MM.1S (cell line): ENCODE data around the gene TIFAB.

Source experiments
- DNase-seq: peaks from one replicate; pipeline ENCODE4 v3.0.0-alpha.2; 2015
- H2AFZ ChIP-seq: fragments of 300-600 bp; sonication (generic); 2 replicates; pipeline ENCODE4 v1.6.0; 2016; ENCODE audit warnings: antibody characterized with exemption, low read length
- H3F3A ChIP-seq: fragments of 300-600 bp; sonication (generic); 2 replicates; pipeline ENCODE4 v1.6.1; 2016; ENCODE audit warnings: mild to moderate bottlenecking, antibody characterized with exemption, low read length, moderate library complexity, mixed read lengths; ENCODE audit not compliant: insufficient read depth
- H3K27ac ChIP-seq: fragments of 300-600 bp; sonication (generic); 2 replicates; pipeline ENCODE4 v1.5.1; 2016; ENCODE audit warnings: mild to moderate bottlenecking, low read length
- H3K27me3 ChIP-seq: fragments of 300-600 bp; sonication (generic); replicated peaks from 2 replicates; pipeline ENCODE4 v1.6.0; 2016; ENCODE audit warnings: low read length; ENCODE audit not compliant: insufficient read depth
- H3K36me3 ChIP-seq: fragments of 300-600 bp; sonication (generic); replicated peaks from 2 replicates; pipeline ENCODE4 v1.6.1; 2016; ENCODE audit warnings: mild to moderate bottlenecking, low read length, mixed read lengths; ENCODE audit not compliant: insufficient read depth
- H3K4me1 ChIP-seq: fragments of 300-600 bp; sonication (generic); 2 replicates; pipeline ENCODE4 v1.6.1; 2016; ENCODE audit warnings: low read length, mixed read lengths
- H3K4me2 ChIP-seq: fragments of 300-600 bp; sonication (generic); 2 replicates; pipeline ENCODE4 v1.6.0; 2016; ENCODE audit warnings: low read depth, low read length
- H3K4me3 ChIP-seq: fragments of 300-600 bp; sonication (generic); 2 replicates; pipeline ENCODE4 v1.5.1; 2016; ENCODE audit warnings: low read length, mixed read lengths
- H3K79me2 ChIP-seq: fragments of 300-600 bp; sonication (generic); 2 replicates; pipeline ENCODE4 v1.6.1; 2016; ENCODE audit warnings: mixed run types, low read length, mixed read lengths
- H3K9ac ChIP-seq: fragments of 300-600 bp; sonication (generic); 2 replicates; pipeline ENCODE4 v1.6.1; 2016; ENCODE audit warnings: low read length, mixed read lengths
- H3K9me2 ChIP-seq: fragments of 300-600 bp; sonication (generic); replicated peaks from 2 replicates; pipeline ENCODE4 v1.6.1; 2016; ENCODE audit warnings: mild to moderate bottlenecking, low read length, mixed read lengths; ENCODE audit not compliant: insufficient read depth
- H3K9me3 ChIP-seq: fragments of 300-600 bp; sonication (generic); replicated peaks from 2 replicates; pipeline ENCODE4 v1.6.1; 2016; ENCODE audit warnings: mild to moderate bottlenecking, low read length, mixed read lengths; ENCODE audit not compliant: insufficient read depth
- H4K20me1 ChIP-seq: fragments of 300-600 bp; sonication (generic); 2 replicates; pipeline ENCODE4 v1.6.1; 2016; ENCODE audit warnings: mild to moderate bottlenecking, low read length, moderate library complexity, mixed read lengths; ENCODE audit not compliant: insufficient read depth
- EZH2 ChIP-seq: fragments of 300-600 bp; sonication (generic); optimal IDR thresholded peaks from 2 replicates; pipeline ENCODE3; 2017; ENCODE audit warnings: low read depth, mild to moderate bottlenecking, antibody characterized with exemption, low read length, mixed read lengths
- EZH2phosphoT487 ChIP-seq: fragments of 300-600 bp; sonication (generic); IDR thresholded peaks from 2 replicates; pipeline ENCODE4 v1.6.1; 2018; ENCODE audit warnings: antibody characterized with exemption, low read length
- TF ChIP-seq, protein P1 (sequence below): fragments of 300-600 bp; sonication (generic); IDR thresholded peaks from 2 replicates; pipeline ENCODE4 v1.5.1; 2016; ENCODE audit warnings: antibody characterized with exemption, low read length, mixed read lengths

TIFAB gene

GRCh38 chr5:135476615-135477581 is 24.7 kb upstream of the TIFAB start:
- Histone ChIP-seq H3K79me2 (no peaks in the 10 kb centered on the region), H4K20me1 (no peaks in the 10 kb centered on the region), H3K9ac (no peak overlapping the region), H3K9me3 (no peaks in the 10 kb centered on the region), H3K4me2 (no peak overlapping the region), H3F3A (no peaks in the 10 kb centered on the region), H3K9me2 (no peaks in the 10 kb centered on the region), H3K36me3 (no peaks in the 10 kb centered on the region), H3K4me1 (no peaks in the 10 kb centered on the region), H2AFZ (no peak overlapping the region), H3K27ac (no peak overlapping the region), H3K27me3 (no peaks in the 10 kb centered on the region), H3K4me3 (no peak overlapping the region)
- TF ChIP-seq, protein P1, sequence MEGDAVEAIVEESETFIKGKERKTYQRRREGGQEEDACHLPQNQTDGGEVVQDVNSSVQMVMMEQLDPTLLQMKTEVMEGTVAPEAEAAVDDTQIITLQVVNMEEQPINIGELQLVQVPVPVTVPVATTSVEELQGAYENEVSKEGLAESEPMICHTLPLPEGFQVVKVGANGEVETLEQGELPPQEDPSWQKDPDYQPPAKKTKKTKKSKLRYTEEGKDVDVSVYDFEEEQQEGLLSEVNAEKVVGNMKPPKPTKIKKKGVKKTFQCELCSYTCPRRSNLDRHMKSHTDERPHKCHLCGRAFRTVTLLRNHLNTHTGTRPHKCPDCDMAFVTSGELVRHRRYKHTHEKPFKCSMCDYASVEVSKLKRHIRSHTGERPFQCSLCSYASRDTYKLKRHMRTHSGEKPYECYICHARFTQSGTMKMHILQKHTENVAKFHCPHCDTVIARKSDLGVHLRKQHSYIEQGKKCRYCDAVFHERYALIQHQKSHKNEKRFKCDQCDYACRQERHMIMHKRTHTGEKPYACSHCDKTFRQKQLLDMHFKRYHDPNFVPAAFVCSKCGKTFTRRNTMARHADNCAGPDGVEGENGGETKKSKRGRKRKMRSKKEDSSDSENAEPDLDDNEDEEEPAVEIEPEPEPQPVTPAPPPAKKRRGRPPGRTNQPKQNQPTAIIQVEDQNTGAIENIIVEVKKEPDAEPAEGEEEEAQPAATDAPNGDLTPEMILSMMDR: no peak
- TF ChIP-seq EZH2phosphoT487 (no peak), EZH2 (no peak)
- no peak for DNase-seq

- Histone ChIP-seq H3F3A (no peaks in the 10 kb centered on the region), H3K79me2 (no peaks in the 10 kb centered on the region), H3K9me2 (no peaks in the 10 kb centered on the region), H3K4me2 (no peak overlapping the region), H3K27ac (no peak overlapping the region), H3K4me1 (no peaks in the 10 kb centered on the region), H4K20me1 (no peaks in the 10 kb centered on the region), H3K36me3 (no peaks in the 10 kb centered on the region), H2AFZ (no peak overlapping the region), H3K9ac (no peak overlapping the region), H3K9me3 (no peaks in the 10 kb centered on the region), H3K27me3 (no peaks in the 10 kb centered on the region), H3K4me3 (no peak overlapping the region)
- TF ChIP-seq, protein P1: no peak
- no peak for TF ChIP-seq EZH2
- no peak for DNase-seq
Observed at GRCh38 chr5:135473956-135474670, 22.0 kb upstream of the TIFAB start.

GRCh38 chr5:135472141-135472540 is 20.0 kb upstream of the TIFAB start:
- Histone ChIP-seq H3K27me3 (no peaks in the 10 kb centered on the region), H3K79me2 (no peaks in the 10 kb centered on the region)
- TF ChIP-seq EZH2 (no peak), EZH2phosphoT487 (no peak)
- TF ChIP-seq, protein P1: no peak

More at GRCh38 chr5:135472141-135472540, 20.0 kb upstream of the TIFAB start:
- Histone ChIP-seq H3K9me2 (no peaks in the 10 kb centered on the region), H3K4me2 (no peak overlapping the region), H3K4me3 (no peak overlapping the region), H3K9me3 (no peaks in the 10 kb centered on the region), H3K4me1 (no peaks in the 10 kb centered on the region), H3K36me3 (no peaks in the 10 kb centered on the region), H4K20me1 (no peaks in the 10 kb centered on the region), H3F3A (no peaks in the 10 kb centered on the region), H2AFZ (no peak overlapping the region), H3K27ac (no peak overlapping the region), H3K9ac (no peak overlapping the region)
- no peak for DNase-seq
